Glutamatergic neuron (in vitro differentiated cells): ENCODE results near the gene EIF2A. TPM values are rescaled to one million over a fixed set of nuclear protein-coding genes. Genes with fewer than 3 reads are reported as not detected.

Experiments used
- DNase-seq: peaks from one replicate; pipeline ENCODE4 v3.0.0; 2022
- H3K27ac Mint-ChIP-seq: one replicate; pipeline ENCODE4 v1.8.0; 2020; ENCODE audit warnings: mild to moderate bottlenecking, mixed read lengths, inconsistent platforms; ENCODE audit not compliant: unreplicated experiment
- H3K27me3 Mint-ChIP-seq: one replicate; pipeline ENCODE4 v1.8.0; 2020; ENCODE audit warnings: mild to moderate bottlenecking, moderate library complexity, mixed read lengths, inconsistent platforms; ENCODE audit not compliant: unreplicated experiment
- H3K36me3 Mint-ChIP-seq: one replicate; pipeline ENCODE4 v1.8.0; 2020; ENCODE audit warnings: mild to moderate bottlenecking, mixed read lengths, inconsistent platforms; ENCODE audit not compliant: unreplicated experiment
- H3K4me1 Mint-ChIP-seq: one replicate; pipeline ENCODE4 v1.8.0; 2020; ENCODE audit warnings: mild to moderate bottlenecking, low read depth, mixed read lengths, inconsistent platforms; ENCODE audit not compliant: unreplicated experiment
- H3K4me3 Mint-ChIP-seq: one replicate; pipeline ENCODE4 v1.8.0; 2020; ENCODE audit warnings: mild to moderate bottlenecking, mixed read lengths, inconsistent platforms; ENCODE audit not compliant: unreplicated experiment
- H3K9me3 Mint-ChIP-seq: one replicate; pipeline ENCODE4 v1.8.0; 2020; ENCODE audit warnings: mild to moderate bottlenecking, moderate library complexity, mixed read lengths, inconsistent platforms; ENCODE audit not compliant: unreplicated experiment
- total RNA-seq: library from RNA; stranded (reverse); fragmentation: NEBNext Ultra II Directional; extraction: Animal tissue kit (Norgen Biotek cat#: 25700); gene quantifications from one replicate; pipeline ENCODE4 v1.2.1, GENCODE V29; 2021; ENCODE audit not compliant: unreplicated experiment
- TF ChIP-seq, protein P1 (sequence below): fragments of 200-600 bp; sonication (generic); IDR thresholded peaks from one replicate; pipeline ENCODE4 v1.5.0; 2021; ENCODE audit not compliant: partially characterized antibody, unreplicated experiment

EIF2A gene
- total RNA-seq, 1 donor from 2014 or later, result 72.3 TPM

DNA sequence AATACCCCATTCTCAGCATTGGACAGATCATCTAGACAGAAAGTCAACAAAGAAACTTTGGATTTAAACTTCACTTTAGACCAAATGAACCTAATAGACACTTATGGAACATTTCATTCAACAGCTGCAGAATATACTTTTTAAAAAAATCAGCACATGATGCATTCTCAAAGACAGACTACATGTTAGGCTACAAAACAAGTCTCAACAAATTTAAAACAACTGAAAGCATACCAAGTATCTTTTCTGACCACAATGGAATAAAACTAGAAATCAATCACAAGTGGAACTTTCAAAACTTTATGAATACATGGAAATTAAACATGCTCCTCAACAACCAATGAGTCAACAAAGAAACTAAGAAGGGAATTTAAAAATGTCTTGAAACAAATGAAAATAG, 38.2 kb upstream of the EIF2A start:
- Mint-ChIP-seq H3K9me3 (no peaks in the 10 kb centered on the region), H3K27me3 (no peaks in the 10 kb centered on the region), H3K4me3 (no peak overlapping the region), H3K36me3 (no peaks in the 10 kb centered on the region), H3K4me1 (no peaks in the 10 kb centered on the region), H3K27ac (no peak overlapping the region)
- DNase-seq, result no peak
- TF ChIP-seq, protein P1, sequence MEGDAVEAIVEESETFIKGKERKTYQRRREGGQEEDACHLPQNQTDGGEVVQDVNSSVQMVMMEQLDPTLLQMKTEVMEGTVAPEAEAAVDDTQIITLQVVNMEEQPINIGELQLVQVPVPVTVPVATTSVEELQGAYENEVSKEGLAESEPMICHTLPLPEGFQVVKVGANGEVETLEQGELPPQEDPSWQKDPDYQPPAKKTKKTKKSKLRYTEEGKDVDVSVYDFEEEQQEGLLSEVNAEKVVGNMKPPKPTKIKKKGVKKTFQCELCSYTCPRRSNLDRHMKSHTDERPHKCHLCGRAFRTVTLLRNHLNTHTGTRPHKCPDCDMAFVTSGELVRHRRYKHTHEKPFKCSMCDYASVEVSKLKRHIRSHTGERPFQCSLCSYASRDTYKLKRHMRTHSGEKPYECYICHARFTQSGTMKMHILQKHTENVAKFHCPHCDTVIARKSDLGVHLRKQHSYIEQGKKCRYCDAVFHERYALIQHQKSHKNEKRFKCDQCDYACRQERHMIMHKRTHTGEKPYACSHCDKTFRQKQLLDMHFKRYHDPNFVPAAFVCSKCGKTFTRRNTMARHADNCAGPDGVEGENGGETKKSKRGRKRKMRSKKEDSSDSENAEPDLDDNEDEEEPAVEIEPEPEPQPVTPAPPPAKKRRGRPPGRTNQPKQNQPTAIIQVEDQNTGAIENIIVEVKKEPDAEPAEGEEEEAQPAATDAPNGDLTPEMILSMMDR, result no peak

DNA sequence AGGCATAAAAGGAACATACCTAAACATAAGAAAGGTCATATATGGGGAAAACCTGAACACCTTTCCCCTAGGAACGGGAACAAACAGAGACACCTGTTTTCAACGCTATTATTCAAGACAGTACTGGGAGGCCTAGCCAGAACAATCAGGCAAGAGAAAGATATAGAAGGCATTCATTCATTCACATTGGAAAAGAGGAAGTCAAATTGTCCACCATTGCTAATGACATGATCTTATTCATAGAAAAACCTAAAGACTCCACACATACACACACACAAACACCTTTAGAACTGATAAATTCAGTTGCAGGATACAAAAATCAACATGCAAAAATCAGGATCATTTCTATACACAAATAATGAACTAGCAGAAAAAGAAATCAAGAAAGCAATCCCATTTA, 36.8 kb upstream of the EIF2A start:
- no peak overlapping the region for H3K4me3 Mint-ChIP-seq
- H3K36me3 Mint-ChIP-seq, result no peaks in the 10 kb centered on the region
- no peaks in the 10 kb centered on the region for H3K9me3 Mint-ChIP-seq
- H3K4me1 Mint-ChIP-seq, result no peaks in the 10 kb centered on the region
- DNase-seq, result no peak
- H3K27me3 Mint-ChIP-seq, result no peaks in the 10 kb centered on the region
- TF ChIP-seq, protein P1, result no peak
- no peak overlapping the region for H3K27ac Mint-ChIP-seq

DNA sequence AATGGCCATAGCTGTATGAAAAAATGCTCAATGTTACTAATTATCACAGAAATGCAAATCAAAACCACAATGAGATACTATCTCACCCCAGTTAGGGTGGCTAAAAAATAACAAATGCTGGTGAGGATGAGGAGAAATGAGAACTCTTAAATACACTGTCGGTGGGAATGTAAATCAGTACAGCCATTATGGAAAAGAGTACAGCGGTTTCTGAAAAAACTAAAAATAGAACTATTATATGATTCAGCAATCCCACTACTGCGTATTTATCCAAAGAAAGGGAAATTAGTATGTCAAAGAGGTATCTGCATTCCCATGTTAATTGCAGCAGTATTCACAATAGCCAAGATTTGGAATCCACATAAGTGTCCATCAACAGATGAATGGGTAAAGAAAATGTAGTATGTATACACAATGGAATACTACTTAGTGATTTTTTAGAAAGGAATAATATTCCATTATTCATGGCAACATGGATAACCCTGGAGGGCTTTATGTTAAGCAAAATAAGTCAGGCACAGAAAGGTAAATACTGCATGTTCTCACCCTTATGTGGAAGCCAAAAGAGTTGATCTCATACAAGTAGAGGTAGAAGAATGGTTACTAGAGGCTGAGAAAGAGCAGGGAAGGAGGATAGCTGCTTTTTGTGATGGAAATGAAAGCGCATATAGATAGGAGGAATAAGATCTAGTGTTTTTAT, 35.3 kb upstream of the EIF2A start:
- no peaks in the 10 kb centered on the region for H3K36me3 Mint-ChIP-seq
- no peak overlapping the region for H3K27ac Mint-ChIP-seq
- no peak overlapping the region for H3K4me3 Mint-ChIP-seq
- H3K9me3 Mint-ChIP-seq, result no peaks in the 10 kb centered on the region
- TF ChIP-seq, protein P1, result no peak
- DNase-seq, result no peak
- no peaks in the 10 kb centered on the region for H3K4me1 Mint-ChIP-seq
- no peaks in the 10 kb centered on the region for H3K27me3 Mint-ChIP-seq

DNA sequence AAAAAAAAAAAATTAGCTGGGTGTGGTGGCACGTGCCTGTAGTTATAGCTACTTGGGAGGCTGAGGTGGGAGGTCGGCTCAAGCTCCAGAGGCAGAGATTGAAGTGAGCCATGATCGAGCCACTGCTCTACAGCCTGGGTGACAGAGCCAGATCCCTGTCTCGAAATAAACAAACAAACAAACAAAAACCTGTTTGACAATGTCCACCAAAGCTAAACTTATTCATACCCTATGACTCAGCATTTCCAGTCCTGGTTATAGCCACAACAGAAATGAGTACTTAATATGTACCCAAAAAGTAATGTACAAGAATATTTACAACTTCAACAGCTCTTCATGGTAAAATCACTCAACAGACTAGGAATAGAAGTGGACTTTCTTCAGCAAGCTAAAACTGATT, 31.4 kb upstream of the EIF2A start:
- no peaks in the 10 kb centered on the region for H3K27me3 Mint-ChIP-seq
- H3K9me3 Mint-ChIP-seq, result peaks cover 6% of the 10 kb centered on the region
- H3K4me1 Mint-ChIP-seq, result no peaks in the 10 kb centered on the region
- no peak overlapping the region for H3K4me3 Mint-ChIP-seq
- TF ChIP-seq, protein P1, result no peak
- no peak overlapping the region for H3K27ac Mint-ChIP-seq
- H3K36me3 Mint-ChIP-seq, result no peaks in the 10 kb centered on the region
- DNase-seq, result no peak

DNA sequence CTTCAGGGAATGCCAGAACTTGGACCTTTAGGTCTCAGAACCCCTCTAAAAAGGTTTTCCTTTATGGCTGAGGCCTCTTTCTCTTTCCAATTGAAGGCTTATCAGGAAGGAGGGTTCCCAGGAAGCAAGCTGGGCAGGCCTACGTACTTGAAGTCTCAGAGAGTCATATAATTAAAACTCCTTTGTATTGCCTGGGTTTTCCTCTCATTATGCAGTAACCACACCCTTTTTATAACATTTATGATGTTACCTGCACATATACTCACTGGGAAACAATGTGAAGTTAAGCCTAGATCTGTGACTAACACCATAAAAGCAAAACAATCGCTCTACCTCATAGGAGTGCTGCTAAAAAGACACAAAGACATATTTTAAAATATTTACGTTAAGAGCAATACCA, 27.6 kb upstream of the EIF2A start:
- Mint-ChIP-seq H3K4me3 (no peak overlapping the region), H3K27ac (no peak overlapping the region), H3K9me3 (peaks cover 6% of the 10 kb centered on the region), H3K27me3 (no peaks in the 10 kb centered on the region), H3K4me1 (no peaks in the 10 kb centered on the region), H3K36me3 (no peaks in the 10 kb centered on the region)
- TF ChIP-seq, protein P1, result no peak
- DNase-seq, result no peak
